Measurements from ENCODE around the gene PSMG1. TPM values are rescaled to one million over a fixed set of nuclear protein-coding genes. Genes with fewer than 3 reads are reported as not detected.

Gene PSMG1
- total RNA-seq, 4 donors from 2014 or later = 16.9 to 36.8 (median 25.5) TPM

GRCh38 chr21:39220150-39220549 is 36.9 kb upstream of the PSMG1 start:
- 84 to 90% methylated on average over 3 of the region's 3 CpGs for WGBS, 2 donors

GRCh38 chr21:39218082-39218409 is 34.8 kb upstream of the PSMG1 start:
- WGBS, 2 donors = 92 to 94% methylated on average over 4 of the region's 4 CpGs
- intact Hi-C loops (cut with DNase I; ENCODE audit: low total_unique reads) = no loop called here
- TF ChIP-seq CTCF (IDR thresholded peaks at IDR 0.05) (no peak), POLR2A (IDR thresholded peaks at IDR 0.05) (no peak)

More at GRCh38 chr21:39220150-39220549, 36.9 kb upstream of the PSMG1 start:
- no peak overlapping the region for H3K4me3 ChIP-seq (ENCODE audit: low read depth, poor library complexity, severe bottlenecking)
- intact Hi-C loops (cut with DNase I; ENCODE audit: low total_unique reads) = no loop called here
- DNase-seq (ENCODE audit: low spot score in 2 of 2) = no peak
- TF ChIP-seq CTCF (IDR thresholded peaks at IDR 0.05) (no peak), POLR2A (IDR thresholded peaks at IDR 0.05) (no peak)

GRCh38 chr21:39217356-39218081 is 34.3 kb upstream of the PSMG1 start:
- DNase-seq (ENCODE audit: low spot score in 2 of 2) = no peak
- intact Hi-C loops (cut with DNase I; ENCODE audit: low total_unique reads) = no loop called here
- 96 to 97% methylated on average over 3 of the region's 3 CpGs for WGBS, 2 donors
- TF ChIP-seq POLR2A (IDR thresholded peaks at IDR 0.05) = no peak
- TF ChIP-seq CTCF (IDR thresholded peaks at IDR 0.05) = no peak
- no peak overlapping the region for H3K4me3 ChIP-seq (ENCODE audit: low read depth, poor library complexity, severe bottlenecking)

More at GRCh38 chr21:39218082-39218409, 34.8 kb upstream of the PSMG1 start:
- no peak for DNase-seq (ENCODE audit: low spot score in 2 of 2)
- no peak overlapping the region for H3K4me3 ChIP-seq (ENCODE audit: low read depth, poor library complexity, severe bottlenecking)

GRCh38 chr21:39216290-39216689 is 33.0 kb upstream of the PSMG1 start:
- H3K4me3 ChIP-seq (ENCODE audit: low read depth, poor library complexity, severe bottlenecking) = no peak overlapping the region
- TF ChIP-seq CTCF (IDR thresholded peaks at IDR 0.05) (no peak), POLR2A (IDR thresholded peaks at IDR 0.05) (no peak)
- no peak for DNase-seq (ENCODE audit: low spot score in 2 of 2)
- intact Hi-C loops (cut with DNase I; ENCODE audit: low total_unique reads) = no loop called here
- WGBS, 2 donors = 92 to 97% methylated on average over 2 of the region's 2 CpGs

- 94 to 96% methylated on average over 7 of the region's 7 CpGs for WGBS, 2 donors
- no peak overlapping the region for H3K4me3 ChIP-seq (ENCODE audit: low read depth, poor library complexity, severe bottlenecking)
- no peak for DNase-seq (ENCODE audit: low spot score in 2 of 2)
- no peak for TF ChIP-seq POLR2A (IDR thresholded peaks at IDR 0.05)
- TF ChIP-seq CTCF (IDR thresholded peaks at IDR 0.05) = no peak
- intact Hi-C loops (cut with DNase I; ENCODE audit: low total_unique reads) = no loop called here
These were observed 31.8 kb upstream of the PSMG1 start for GRCh38 chr21:39215078-39215477.

- H3K4me3 ChIP-seq (ENCODE audit: low read depth, poor library complexity, severe bottlenecking) = no peak overlapping the region
- WGBS, 2 donors = 80 to 94% methylated on average over 2 of the region's 2 CpGs
- DNase-seq (ENCODE audit: low spot score in 2 of 2) = no peak
- TF ChIP-seq POLR2A (IDR thresholded peaks at IDR 0.05) (no peak), CTCF (IDR thresholded peaks at IDR 0.05) (no peak)
- intact Hi-C loops (cut with DNase I; ENCODE audit: low total_unique reads) = no loop called here
These were observed 26.1 kb upstream of the PSMG1 start for GRCh38 chr21:39209334-39209688.

Data from lower leg skin (tissue), 4 donors.